Trophoblast cell (in vitro differentiated cells and primary cell): ENCODE results near the gene COL18A1.
A peak's percentile ranks its signal among the peaks of the same experiment; 100 is the strongest.

Source experiments
- DNase-seq, 2 donors: peaks; one replicate each; pipeline ENCODE4 v3.0.0-alpha.2; 2016
- H2AFZ ChIP-seq: 2 replicates; pipeline ENCODE4 v1.6.1; 2013; ENCODE audit warnings: low read length, moderate library complexity, mild to moderate bottlenecking; ENCODE audit not compliant: insufficient read depth, poor library complexity
- H2AK5ac ChIP-seq: 2 replicates; pipeline ENCODE4 v1.6.1; 2013; ENCODE audit warnings: mild to moderate bottlenecking, low read length
- H2BK120ac ChIP-seq: 2 replicates; pipeline ENCODE4 v1.6.1; 2013; ENCODE audit warnings: low read length, mild to moderate bottlenecking, moderate library complexity; ENCODE audit not compliant: insufficient read depth, poor library complexity
- H2BK12ac ChIP-seq: 2 replicates; pipeline ENCODE4 v1.6.1; 2013; ENCODE audit warnings: mild to moderate bottlenecking, low read length, moderate library complexity
- H2BK5ac ChIP-seq: 2 replicates; pipeline ENCODE4 v1.6.1; 2013; ENCODE audit warnings: low read length, low read depth, moderate library complexity, mild to moderate bottlenecking; ENCODE audit not compliant: poor library complexity
- H3K14ac ChIP-seq: 2 replicates; pipeline ENCODE4 v1.6.1; 2013; ENCODE audit warnings: mild to moderate bottlenecking, low read length
- H3K18ac ChIP-seq: 2 replicates; pipeline ENCODE4 v1.6.1; 2013; ENCODE audit warnings: mild to moderate bottlenecking, low read length
- H3K23ac ChIP-seq: 2 replicates; pipeline ENCODE4 v1.6.1; 2013; ENCODE audit warnings: low read length
- H3K27ac ChIP-seq: 2 replicates; pipeline ENCODE4 v1.5.1; 2013; ENCODE audit warnings: low read depth, mild to moderate bottlenecking, inconsistent platforms, low read length, moderate library complexity
- H3K27me3 ChIP-seq: 2 replicates; pipeline ENCODE4 v1.6.1; 2013; ENCODE audit warnings: inconsistent platforms, mild to moderate bottlenecking, low read length, moderate library complexity; ENCODE audit not compliant: insufficient read depth
- H3K36me3 ChIP-seq, 2 experiments: 1 replicate in 1 of 2; 2 replicates in 1 of 2; pipeline ENCODE4 v1.6.1; 2013; ENCODE audit warnings: low read length in 2 of 2, mild to moderate bottlenecking in 2 of 2, moderate library complexity in 1 of 2; ENCODE audit not compliant: insufficient read depth in 2 of 2, control insufficient read depth in 1 of 2
- H3K4ac ChIP-seq: 2 replicates; pipeline ENCODE4 v1.6.1; 2013; ENCODE audit warnings: low read depth, mild to moderate bottlenecking, low read length, moderate library complexity
- H3K4me1 ChIP-seq, 2 experiments: 1 replicate in 1 of 2; 2 replicates in 1 of 2; pipeline ENCODE4 v1.6.1; 2013; ENCODE audit warnings: low read length in 2 of 2, mild to moderate bottlenecking in 2 of 2, moderate library complexity in 1 of 2; ENCODE audit not compliant: insufficient read depth in 2 of 2, control insufficient read depth in 1 of 2
- H3K4me2 ChIP-seq: 2 replicates; pipeline ENCODE4 v1.6.1; 2013; ENCODE audit warnings: inconsistent platforms, mild to moderate bottlenecking, low read length, moderate library complexity
- H3K4me3 ChIP-seq: 2 replicates; pipeline ENCODE4 v1.5.1; 2013; ENCODE audit warnings: mild to moderate bottlenecking, low read depth, low read length, inconsistent platforms
- H3K79me1 ChIP-seq: one replicate; pipeline ENCODE4 v1.6.1; 2013; ENCODE audit warnings: low read length
- H3K79me2 ChIP-seq: 2 replicates; pipeline ENCODE4 v1.6.1; 2013; ENCODE audit warnings: low read length, mild to moderate bottlenecking; ENCODE audit not compliant: control insufficient read depth, insufficient read depth, poor library complexity
- H3K9ac ChIP-seq: 2 replicates; pipeline ENCODE4 v1.6.1; 2013; ENCODE audit warnings: mild to moderate bottlenecking, low read length
- H3K9me3 ChIP-seq: 2 replicates; pipeline ENCODE4 v1.6.1; 2013; ENCODE audit warnings: low read depth, mild to moderate bottlenecking, control low read depth, inconsistent platforms, low read length; ENCODE audit not compliant: insufficient read depth
- H4K12ac ChIP-seq: 2 replicates; pipeline ENCODE4 v1.6.1; 2013; ENCODE audit warnings: low read depth, mild to moderate bottlenecking, low read length, moderate library complexity
- H4K8ac ChIP-seq: 2 replicates; pipeline ENCODE4 v1.6.1; 2013; ENCODE audit warnings: low read depth, mild to moderate bottlenecking, low read length, moderate library complexity
- H4K91ac ChIP-seq: one replicate; pipeline ENCODE4 v1.6.1; 2013; ENCODE audit warnings: low read depth, mild to moderate bottlenecking, low read length, moderate library complexity
- WGBS: extraction: QIAGEN DNeasy Blood & Tissue Kit; methylation state at CpG from one replicate; pipeline ENCODE4 v1.1.7; 2013; ENCODE audit warnings: missing lambda C conversion rate; ENCODE audit not compliant: insufficient read length, insufficient coverage; ENCODE audit errors: extremely low coverage; 5-methylcytosine and 5-hydroxymethylcytosine counted together

Gene COL18A1

DNA sequence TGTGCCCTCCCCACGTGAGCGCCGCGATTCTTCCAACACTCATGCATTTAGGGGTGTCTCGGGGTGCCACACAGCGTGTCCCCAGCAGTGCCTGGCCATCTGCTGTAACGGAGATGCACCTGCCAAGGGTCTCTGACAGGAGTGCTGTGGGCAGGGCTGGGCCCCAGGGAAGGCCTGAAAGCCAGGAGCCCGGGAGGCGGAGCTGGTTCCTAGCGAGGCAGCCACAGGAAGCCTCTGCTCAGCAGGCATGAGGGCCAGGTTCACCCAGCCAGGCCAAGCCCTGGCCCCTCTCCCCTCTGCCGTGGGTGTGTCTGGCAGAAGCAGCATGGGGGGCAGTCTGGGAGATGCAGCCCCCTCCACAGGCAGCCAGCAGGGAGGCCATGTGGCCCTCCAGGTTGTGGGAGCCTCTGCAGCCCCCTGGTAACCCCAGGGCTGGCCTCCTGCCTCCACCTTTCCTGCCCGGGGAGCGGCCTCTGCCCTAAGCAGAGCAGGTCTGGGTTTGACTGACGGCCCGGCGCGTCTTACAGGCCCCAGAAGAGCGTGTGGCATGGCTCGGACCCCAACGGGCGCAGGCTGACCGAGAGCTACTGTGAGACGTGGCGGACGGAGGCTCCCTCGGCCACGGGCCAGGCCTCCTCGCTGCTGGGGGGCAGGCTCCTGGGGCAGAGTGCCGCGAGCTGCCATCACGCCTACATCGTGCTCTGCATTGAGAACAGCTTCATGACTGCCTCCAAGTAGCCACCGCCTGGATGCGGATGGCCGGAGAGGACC, 106.9 kb downstream of the COL18A1 start:
- Histone ChIP-seq H2AK5ac (no peak overlapping the region), H3K27ac (no peak overlapping the region), H3K36me3 (peaks cover 70 to 75% of the 10 kb centered on the region in 2 experiments), H3K79me2 (no peaks in the 10 kb centered on the region), H3K14ac (no peak overlapping the region), H4K8ac (no peak overlapping the region), H3K4ac (no peak overlapping the region), H3K27me3 (no peaks in the 10 kb centered on the region), H2AFZ (no peak overlapping the region), H3K4me2 (no peak overlapping the region), H3K9me3 (no peaks in the 10 kb centered on the region), H4K12ac (no peak overlapping the region), H3K23ac (no peak overlapping the region), H2BK5ac (no peak overlapping the region), H3K4me1 (peaks cover 13 to 14% of the 10 kb centered on the region in 2 experiments), H3K4me3 (no peak overlapping the region), H3K79me1 (peaks cover 9% of the 10 kb centered on the region), H3K18ac (no peak overlapping the region), H2BK120ac (no peak overlapping the region), H4K91ac (no peak overlapping the region), H3K9ac (no peak overlapping the region), H2BK12ac (no peak overlapping the region)
- DNase-seq: no peak
- no CpG with 5 or more reads among the region's 35 CpGs for WGBS

- no peaks in the 10 kb centered on the region for H3K27me3 ChIP-seq
- no peak overlapping the region for H3K9ac ChIP-seq
- no peak overlapping the region for H3K14ac ChIP-seq
- peaks cover 13 to 14% of the 10 kb centered on the region in 2 experiments for H3K4me1 ChIP-seq
- no peak overlapping the region for H4K91ac ChIP-seq
- no CpG with 5 or more reads among the region's 8 CpGs for WGBS
- H3K27ac ChIP-seq: no peak overlapping the region
- H3K4ac ChIP-seq: no peak overlapping the region
- no peak for DNase-seq
- H2AFZ ChIP-seq: no peak overlapping the region
- H3K4me3 ChIP-seq: no peak overlapping the region
- no peaks in the 10 kb centered on the region for H3K79me2 ChIP-seq
- H2BK5ac ChIP-seq: no peak overlapping the region
- H2BK120ac ChIP-seq: no peak overlapping the region
- H3K18ac ChIP-seq: no peak overlapping the region
- peaks cover 5% of the 10 kb centered on the region for H3K9me3 ChIP-seq
- no peak overlapping the region for H3K23ac ChIP-seq
- no peak overlapping the region for H4K8ac ChIP-seq
- H3K79me1 ChIP-seq: peaks cover 9% of the 10 kb centered on the region
- H4K12ac ChIP-seq: no peak overlapping the region
- H2AK5ac ChIP-seq: no peak overlapping the region
- H2BK12ac ChIP-seq: no peak overlapping the region
- H3K36me3 ChIP-seq: peaks cover 68 to 73% of the 10 kb centered on the region in 2 experiments
- no peak overlapping the region for H3K4me2 ChIP-seq
Observed at GRCh38 chr21:45512626-45513002, 107.6 kb downstream of the COL18A1 start.

GRCh38 chr21:45513003-45513717, 108.2 kb downstream of the COL18A1 start:
- Histone ChIP-seq H3K79me1 (peaks cover 9% of the 10 kb centered on the region), H2BK12ac (no peak overlapping the region), H3K18ac (peak overlapping the region; percentile 30), H2AFZ (no peak overlapping the region), H3K4ac (no peak overlapping the region), H3K4me2 (no peak overlapping the region), H4K91ac (no peak overlapping the region), H2BK5ac (no peak overlapping the region), H2AK5ac (no peak overlapping the region), H3K4me1 (peaks cover 13 to 14% of the 10 kb centered on the region in 2 experiments), H3K9me3 (peaks cover 7% of the 10 kb centered on the region), H3K23ac (no peak overlapping the region), H3K27me3 (no peaks in the 10 kb centered on the region), H2BK120ac (no peak overlapping the region), H3K36me3 (peaks cover 66 to 70% of the 10 kb centered on the region in 2 experiments), H3K79me2 (no peaks in the 10 kb centered on the region), H4K8ac (no peak overlapping the region), H3K4me3 (no peak overlapping the region), H3K14ac (no peak overlapping the region), H3K9ac (no peak overlapping the region), H3K27ac (no peak overlapping the region), H4K12ac (no peak overlapping the region)
- WGBS: no CpG with 5 or more reads among the region's 19 CpGs
- DNase-seq: peak; percentile 76 to 85

DNA sequence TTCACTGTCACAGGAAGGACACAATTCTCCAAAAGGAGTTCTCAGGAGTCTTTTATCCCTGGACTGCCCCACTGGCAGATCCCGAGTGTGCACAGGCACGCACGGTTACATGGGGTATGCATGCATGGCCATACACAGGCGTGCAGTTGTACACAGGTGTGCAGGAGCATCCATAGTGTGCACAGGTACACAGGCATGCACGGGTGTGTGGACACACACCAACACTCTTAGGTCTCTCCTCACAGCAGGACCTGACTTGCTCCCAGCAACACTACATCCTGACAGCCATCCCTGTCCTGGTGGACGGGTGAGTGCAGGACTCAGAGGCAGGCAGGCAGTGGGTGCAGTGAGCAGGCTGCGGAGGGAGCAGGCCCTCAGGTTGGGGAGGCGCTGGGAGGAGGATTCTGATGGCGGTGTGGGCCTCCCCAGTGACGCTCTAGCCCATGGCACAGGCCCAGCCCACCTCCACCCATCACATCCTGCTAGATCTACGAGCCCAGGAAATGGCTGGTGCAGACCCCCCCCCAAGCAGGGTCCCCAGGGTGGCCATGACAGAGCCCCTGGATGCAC, 108.9 kb downstream of the COL18A1 start:
- Histone ChIP-seq H3K4me2 (no peak overlapping the region), H2AFZ (no peak overlapping the region), H3K27me3 (no peaks in the 10 kb centered on the region), H4K12ac (no peak overlapping the region), H2BK12ac (no peak overlapping the region), H3K4me3 (no peak overlapping the region), H2AK5ac (no peak overlapping the region), H4K91ac (no peak overlapping the region), H3K79me2 (no peaks in the 10 kb centered on the region), H3K4me1 (peaks cover 13 to 14% of the 10 kb centered on the region in 2 experiments), H3K79me1 (peaks cover 9% of the 10 kb centered on the region), H2BK5ac (no peak overlapping the region), H3K18ac (no peak overlapping the region), H4K8ac (no peak overlapping the region), H3K27ac (no peak overlapping the region), H2BK120ac (no peak overlapping the region), H3K23ac (no peak overlapping the region), H3K9me3 (peaks cover 7% of the 10 kb centered on the region), H3K14ac (no peak overlapping the region), H3K4ac (no peak overlapping the region), H3K36me3 (peaks cover 62 to 66% of the 10 kb centered on the region in 2 experiments), H3K9ac (no peak overlapping the region)
- no CpG with 5 or more reads among the region's 11 CpGs for WGBS
- DNase-seq: no peak
